GM23338 (cell line): ENCODE measurements around the gene ZNF507. TPM values are rescaled to one million over a fixed set of nuclear protein-coding genes. Genes with fewer than 3 reads are reported as not detected.

ENCODE experiments used
- ATAC-seq: fragments of 200-7000 bp; cut with Tn5 transposase; 3 replicates; pipeline ENCODE4 v1.9.1; 2020
- DNase-seq: peaks from one replicate; pipeline ENCODE4 v3.0.0-alpha.2; 2015; ENCODE audit warnings: low spot score
- H2AFZ ChIP-seq: fragments of 200-600 bp; sonication (generic); 2 replicates; pipeline ENCODE4 v1.8.0; 2016; ENCODE audit warnings: antibody characterized with exemption, mild to moderate bottlenecking, moderate library complexity
- H3F3A ChIP-seq: fragments of 200-600 bp; sonication (generic); replicated peaks from 2 replicates; pipeline ENCODE4 v1.8.0; 2017; ENCODE audit warnings: antibody characterized with exemption, mixed run types, low read depth
- H3K27ac ChIP-seq: fragments of 200-600 bp; sonication (generic); 2 replicates; pipeline ENCODE4 v1.6.1; 2016; ENCODE audit warnings: low read depth
- H3K27me3 ChIP-seq: fragments of 200-600 bp; sonication (generic); 2 replicates; pipeline ENCODE4 v1.8.0; 2016; ENCODE audit warnings: mild to moderate bottlenecking, mixed run types, moderate library complexity; ENCODE audit not compliant: insufficient read depth
- H3K36me3 ChIP-seq: fragments of 200-600 bp; sonication (generic); 2 replicates; pipeline ENCODE4 v1.8.0; 2016; ENCODE audit warnings: mild to moderate bottlenecking; ENCODE audit not compliant: insufficient read depth
- H3K4me1 ChIP-seq: fragments of 200-600 bp; sonication (generic); 2 replicates; pipeline ENCODE4 v1.8.0; 2016; ENCODE audit warnings: mild to moderate bottlenecking, moderate library complexity; ENCODE audit not compliant: insufficient read depth
- H3K4me2 ChIP-seq: fragments of 200-600 bp; sonication (generic); 2 replicates; pipeline ENCODE4 v1.7.1; 2017; ENCODE audit warnings: mixed run types
- H3K4me3 ChIP-seq: fragments of 200-600 bp; sonication (generic); 2 replicates; pipeline ENCODE4 v1.6.1; 2016; ENCODE audit warnings: mixed run types
- H3K79me2 ChIP-seq: fragments of 200-600 bp; sonication (generic); replicated peaks from 2 replicates; pipeline ENCODE4 v1.8.0; 2017; ENCODE audit warnings: mild to moderate bottlenecking; ENCODE audit not compliant: insufficient read depth
- H3K9me2 ChIP-seq: fragments of 200-600 bp; sonication (generic); 2 replicates; pipeline ENCODE4 v1.8.0; 2017; ENCODE audit not compliant: insufficient read depth
- H4K20me1 ChIP-seq: fragments of 200-600 bp; sonication (generic); replicated peaks from 2 replicates; pipeline ENCODE4 v1.8.0; 2017; ENCODE audit warnings: mild to moderate bottlenecking; ENCODE audit not compliant: insufficient read depth
- H3K27ac Mint-ChIP-seq: 2 replicates; pipeline ENCODE4 v1.8.0; 2020; ENCODE audit warnings: inconsistent platforms, mild to moderate bottlenecking, moderate library complexity, mixed read lengths
- H3K27me3 Mint-ChIP-seq: 3 replicates; pipeline ENCODE4 v1.8.0; 2022; ENCODE audit warnings: low read depth, mild to moderate bottlenecking, moderate library complexity, mixed read lengths, inconsistent platforms; ENCODE audit not compliant: insufficient read depth, poor library complexity
- H3K36me3 Mint-ChIP-seq: 3 replicates; pipeline ENCODE4 v1.8.0; 2021; ENCODE audit warnings: low read depth, mild to moderate bottlenecking, inconsistent platforms, moderate library complexity, mixed read lengths
- H3K4me1 Mint-ChIP-seq: 3 replicates; pipeline ENCODE4 v1.8.0; 2020; ENCODE audit warnings: mild to moderate bottlenecking, inconsistent platforms, mixed read lengths
- H3K4me3 Mint-ChIP-seq: 3 replicates; pipeline ENCODE4 v1.8.0; 2021; ENCODE audit warnings: moderate library complexity, mild to moderate bottlenecking, inconsistent platforms, mixed read lengths
- H3K9me3 Mint-ChIP-seq: 3 replicates; pipeline ENCODE4 v1.8.0; 2020; ENCODE audit warnings: moderate library complexity, mild to moderate bottlenecking, inconsistent platforms, mixed read lengths
- CREB1 ChIP-seq: fragments of 250-450 bp; sonication (Bioruptor Pico); IDR thresholded peaks from 2 replicates; pipeline ENCODE4 v1.5.0; 2020; ENCODE audit warnings: low read depth, mild to moderate bottlenecking, moderate library complexity
- EZH2 ChIP-seq: fragments of 200-600 bp; sonication (generic); IDR thresholded peaks from one replicate; pipeline ENCODE4 v1.8.0; 2017; ENCODE audit warnings: antibody characterized with exemption, mild to moderate bottlenecking, low read depth; ENCODE audit not compliant: unreplicated experiment
- EZH2phosphoT487 ChIP-seq: fragments of 200-600 bp; sonication (generic); IDR thresholded peaks from one replicate; pipeline ENCODE4 v1.8.1; 2018; ENCODE audit warnings: antibody characterized with exemption; ENCODE audit not compliant: unreplicated experiment
- JUNB ChIP-seq: IDR thresholded peaks from one replicate; pipeline ENCODE4 v1.6.1; 2016; ENCODE audit warnings: antibody characterized with exemption; ENCODE audit not compliant: unreplicated experiment
- NANOG ChIP-seq: IDR thresholded peaks from 2 replicates; pipeline ENCODE4 v1.6.1; 2016; ENCODE audit warnings: antibody characterized with exemption, borderline replicate concordance
- POLR2AphosphoS5 ChIP-seq: IDR thresholded peaks from 2 replicates; pipeline ENCODE4 v1.6.1; 2016; ENCODE audit warnings: antibody characterized with exemption, low read depth
- STAT1 ChIP-seq: IDR thresholded peaks from one replicate; pipeline ENCODE4 v1.6.1; 2016; ENCODE audit warnings: antibody characterized with exemption; ENCODE audit not compliant: unreplicated experiment
- ZNF114 ChIP-seq: fragments of 250-450 bp; sonication (Bioruptor Pico); IDR thresholded peaks from 2 replicates; pipeline ENCODE4 v1.5.0; 2020; ENCODE audit warnings: mild to moderate bottlenecking, moderate library complexity
- ZNF331 ChIP-seq: fragments of 250-450 bp; sonication (Bioruptor Pico); IDR thresholded peaks from 2 replicates; pipeline ENCODE4 v1.5.0; 2020; ENCODE audit warnings: low read depth, mild to moderate bottlenecking, moderate library complexity
- ZNF462 ChIP-seq: fragments of 250-450 bp; sonication (Bioruptor Pico); IDR thresholded peaks from 2 replicates; pipeline ENCODE4 v1.5.0; 2020; ENCODE audit warnings: mild to moderate bottlenecking, moderate library complexity
- polyA plus RNA-seq: library from polyadenylated mRNA; unstranded; fragments of >200 nt; fragmentation: Nextera tagmentation; extraction: Ambion mirVana; gene quantifications from 2 replicates; pipeline ENCODE4 v1.2.1, GENCODE V29; 2016
- total RNA-seq: library from RNA; depleted of rRNA; stranded (reverse); fragments of >200 nt; shearing (Covaris generic); gene quantifications from 2 replicates; pipeline ENCODE4 v1.2.3, GENCODE V29; 2014
- TF ChIP-seq, protein P1 (sequence below): IDR thresholded peaks from 2 replicates; pipeline ENCODE4 v1.6.1; 2016; ENCODE audit warnings: antibody characterized with exemption
- TF ChIP-seq, protein P2 (sequence below), 2 experiments: fragments of 200-600 bp in 1 of 2; sonication (generic) in 1 of 2; conservative IDR thresholded peaks; 2 replicates each; pipeline versions ENCODE4 v1.5.1 to v1.6.1; 2016 to 2017; ENCODE audit warnings: antibody characterized with exemption in 2 of 2, low read depth in 2 of 2, mild to moderate bottlenecking in 2 of 2, moderate library complexity in 1 of 2
- TF ChIP-seq, protein P3 (sequence below): IDR thresholded peaks from one replicate; pipeline ENCODE4 v1.6.1; 2018; ENCODE audit warnings: antibody characterized with exemption; ENCODE audit not compliant: unreplicated experiment

ZNF507 gene
- total and polyA plus RNA-seq, 2 experiments from 2014 or later, result 10.4 to 23.4 TPM

DNA sequence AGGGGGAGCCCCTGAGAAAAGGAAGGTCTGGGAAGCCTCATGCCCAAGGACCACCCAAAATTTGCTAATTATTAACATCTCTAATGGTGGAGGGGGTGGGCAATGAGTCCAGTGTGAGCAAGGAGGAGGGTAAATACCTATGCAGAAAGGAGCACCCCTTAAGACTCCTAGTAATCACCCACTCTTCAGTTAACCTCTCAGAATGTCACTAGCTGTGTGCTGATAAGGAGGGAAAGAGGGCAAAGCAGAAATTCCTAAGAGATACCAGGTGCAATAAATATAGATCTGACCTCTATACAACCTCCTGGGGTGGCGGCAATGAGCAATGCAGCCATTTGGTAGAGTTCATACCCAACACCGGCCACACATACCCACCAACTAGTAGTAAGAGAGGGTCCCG lies 47.5 kb downstream of the ZNF507 start:
- H3K27ac ChIP-seq, result no peak overlapping the region

More for the DNA sequence above, 47.5 kb downstream of the ZNF507 start:
- H3K4me3 ChIP-seq, result no peak overlapping the region
- TF ChIP-seq NANOG (no peak), ZNF331 (CRISPR knock-in tag) (no peak), POLR2AphosphoS5 (no peak), CREB1 (CRISPR knock-in tag) (no peak), EZH2phosphoT487 (no peak), EZH2 (no peak), ZNF114 (CRISPR knock-in tag) (no peak), STAT1 (no peak), ZNF462 (CRISPR knock-in tag) (no peak), JUNB (no peak)
- TF ChIP-seq, protein P1, sequence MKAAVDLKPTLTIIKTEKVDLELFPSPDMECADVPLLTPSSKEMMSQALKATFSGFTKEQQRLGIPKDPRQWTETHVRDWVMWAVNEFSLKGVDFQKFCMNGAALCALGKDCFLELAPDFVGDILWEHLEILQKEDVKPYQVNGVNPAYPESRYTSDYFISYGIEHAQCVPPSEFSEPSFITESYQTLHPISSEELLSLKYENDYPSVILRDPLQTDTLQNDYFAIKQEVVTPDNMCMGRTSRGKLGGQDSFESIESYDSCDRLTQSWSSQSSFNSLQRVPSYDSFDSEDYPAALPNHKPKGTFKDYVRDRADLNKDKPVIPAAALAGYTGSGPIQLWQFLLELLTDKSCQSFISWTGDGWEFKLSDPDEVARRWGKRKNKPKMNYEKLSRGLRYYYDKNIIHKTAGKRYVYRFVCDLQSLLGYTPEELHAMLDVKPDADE, result no peak
- TF ChIP-seq, protein P2, sequence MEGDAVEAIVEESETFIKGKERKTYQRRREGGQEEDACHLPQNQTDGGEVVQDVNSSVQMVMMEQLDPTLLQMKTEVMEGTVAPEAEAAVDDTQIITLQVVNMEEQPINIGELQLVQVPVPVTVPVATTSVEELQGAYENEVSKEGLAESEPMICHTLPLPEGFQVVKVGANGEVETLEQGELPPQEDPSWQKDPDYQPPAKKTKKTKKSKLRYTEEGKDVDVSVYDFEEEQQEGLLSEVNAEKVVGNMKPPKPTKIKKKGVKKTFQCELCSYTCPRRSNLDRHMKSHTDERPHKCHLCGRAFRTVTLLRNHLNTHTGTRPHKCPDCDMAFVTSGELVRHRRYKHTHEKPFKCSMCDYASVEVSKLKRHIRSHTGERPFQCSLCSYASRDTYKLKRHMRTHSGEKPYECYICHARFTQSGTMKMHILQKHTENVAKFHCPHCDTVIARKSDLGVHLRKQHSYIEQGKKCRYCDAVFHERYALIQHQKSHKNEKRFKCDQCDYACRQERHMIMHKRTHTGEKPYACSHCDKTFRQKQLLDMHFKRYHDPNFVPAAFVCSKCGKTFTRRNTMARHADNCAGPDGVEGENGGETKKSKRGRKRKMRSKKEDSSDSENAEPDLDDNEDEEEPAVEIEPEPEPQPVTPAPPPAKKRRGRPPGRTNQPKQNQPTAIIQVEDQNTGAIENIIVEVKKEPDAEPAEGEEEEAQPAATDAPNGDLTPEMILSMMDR (conservative IDR thresholded peaks at IDR 0.05; ENCODE audit: low read depth in 2 of 2), result no peak
- TF ChIP-seq, protein P3, sequence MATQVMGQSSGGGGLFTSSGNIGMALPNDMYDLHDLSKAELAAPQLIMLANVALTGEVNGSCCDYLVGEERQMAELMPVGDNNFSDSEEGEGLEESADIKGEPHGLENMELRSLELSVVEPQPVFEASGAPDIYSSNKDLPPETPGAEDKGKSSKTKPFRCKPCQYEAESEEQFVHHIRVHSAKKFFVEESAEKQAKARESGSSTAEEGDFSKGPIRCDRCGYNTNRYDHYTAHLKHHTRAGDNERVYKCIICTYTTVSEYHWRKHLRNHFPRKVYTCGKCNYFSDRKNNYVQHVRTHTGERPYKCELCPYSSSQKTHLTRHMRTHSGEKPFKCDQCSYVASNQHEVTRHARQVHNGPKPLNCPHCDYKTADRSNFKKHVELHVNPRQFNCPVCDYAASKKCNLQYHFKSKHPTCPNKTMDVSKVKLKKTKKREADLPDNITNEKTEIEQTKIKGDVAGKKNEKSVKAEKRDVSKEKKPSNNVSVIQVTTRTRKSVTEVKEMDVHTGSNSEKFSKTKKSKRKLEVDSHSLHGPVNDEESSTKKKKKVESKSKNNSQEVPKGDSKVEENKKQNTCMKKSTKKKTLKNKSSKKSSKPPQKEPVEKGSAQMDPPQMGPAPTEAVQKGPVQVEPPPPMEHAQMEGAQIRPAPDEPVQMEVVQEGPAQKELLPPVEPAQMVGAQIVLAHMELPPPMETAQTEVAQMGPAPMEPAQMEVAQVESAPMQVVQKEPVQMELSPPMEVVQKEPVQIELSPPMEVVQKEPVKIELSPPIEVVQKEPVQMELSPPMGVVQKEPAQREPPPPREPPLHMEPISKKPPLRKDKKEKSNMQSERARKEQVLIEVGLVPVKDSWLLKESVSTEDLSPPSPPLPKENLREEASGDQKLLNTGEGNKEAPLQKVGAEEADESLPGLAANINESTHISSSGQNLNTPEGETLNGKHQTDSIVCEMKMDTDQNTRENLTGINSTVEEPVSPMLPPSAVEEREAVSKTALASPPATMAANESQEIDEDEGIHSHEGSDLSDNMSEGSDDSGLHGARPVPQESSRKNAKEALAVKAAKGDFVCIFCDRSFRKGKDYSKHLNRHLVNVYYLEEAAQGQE, result no peak
- H3K27me3 ChIP-seq, result no peaks in the 10 kb centered on the region
- Mint-ChIP-seq H3K27me3 (peaks cover 2% of the 10 kb centered on the region), H3K4me1 (peaks cover 2% of the 10 kb centered on the region; the same call in 1 of the 3 replicates), H3K4me3 (no peak overlapping the region), H3K27ac (no peak overlapping the region), H3K9me3 (no peaks in the 10 kb centered on the region), H3K36me3 (no peaks in the 10 kb centered on the region)
- no peaks in the 10 kb centered on the region for H3K4me1 ChIP-seq
- H3K9me2 ChIP-seq, result 0 out of 2 replicates have a peak, but pooled peaks cover 2% of the 10 kb centered on the region
- H3K36me3 ChIP-seq, result no peaks in the 10 kb centered on the region
- H4K20me1 ChIP-seq, result no peaks in the 10 kb centered on the region; the same call in 1 of the 2 replicates
- ATAC-seq (no peak; the same call in 2 of the 3 replicates), DNase-seq (no peak)
- no peaks in the 10 kb centered on the region for H3K79me2 ChIP-seq
- no peak overlapping the region for H3K4me2 ChIP-seq
- H2AFZ ChIP-seq, result no peak overlapping the region
- H3F3A ChIP-seq, result no peaks in the 10 kb centered on the region
